PC-3 (cell line): ENCODE results near the gene ZNF391. TPM values are rescaled to one million over a fixed set of nuclear protein-coding genes. Genes with fewer than 3 reads are reported as not detected.

ENCODE experiments used
- ATAC-seq: fragments of 200-7000 bp; cut with Tn5 transposase; 2 replicates; pipeline ENCODE4 v1.9.1; 2020; ENCODE audit warnings: mild to moderate bottlenecking, moderate library complexity
- BruUV-seq: library from RNA; stranded (reverse); fragments of 400-500 nt; replicated peaks from 2 replicates; lab custom pipeline; 2021; lab: Mats Ljungman, UMichigan
- CTCF ChIA-PET: fragments of 300-600 bp; sonication (Branson Sonifier 250); formaldehyde crosslinking; loops from one replicate; lab custom pipeline; 2022; ENCODE audit warnings: antibody characterized with exemption; lab: Charles Lee
- POLR2A ChIA-PET: fragments of 300-600 bp; sonication (Branson Sonifier 250); formaldehyde crosslinking; loops from one replicate; lab custom pipeline; 2022; ENCODE audit warnings: antibody characterized with exemption; ENCODE audit not compliant: unreplicated experiment; lab: Charles Lee
- DNase-seq: peaks from one replicate; pipeline ENCODE4 v3.0.0-alpha.2; 2015
- H2AFZ ChIP-seq: fragments of 300-600 bp; sonication (generic); 2 replicates; pipeline ENCODE4 v1.6.0; 2016; ENCODE audit warnings: antibody characterized with exemption, low read length
- H3F3A ChIP-seq: fragments of 300-600 bp; sonication (generic); one replicate; pipeline ENCODE4 v1.6.0; 2017; ENCODE audit warnings: antibody characterized with exemption, low read length, control low read depth, mild to moderate bottlenecking; ENCODE audit not compliant: unreplicated experiment
- H3K27ac ChIP-seq: fragments of 300-600 bp; sonication (generic); 2 replicates; pipeline ENCODE4 v1.5.1; 2016; ENCODE audit warnings: mild to moderate bottlenecking, low read length
- H3K27me3 ChIP-seq: fragments of 300-600 bp; sonication (generic); 2 replicates; pipeline ENCODE4 v1.6.1; 2016; ENCODE audit warnings: low read length, mixed read lengths
- H3K36me3 ChIP-seq: fragments of 300-600 bp; sonication (generic); 2 replicates; pipeline ENCODE4 v1.6.1; 2016; ENCODE audit warnings: low read depth, mixed run types, low read length, mixed read lengths
- H3K4me1 ChIP-seq: fragments of 300-600 bp; sonication (generic); 2 replicates; pipeline ENCODE4 v1.5.1; 2016; ENCODE audit warnings: low read length; ENCODE audit not compliant: insufficient read depth
- H3K4me2 ChIP-seq: fragments of 300-600 bp; sonication (generic); 2 replicates; pipeline ENCODE4 v1.6.0; 2016; ENCODE audit warnings: low read length
- H3K4me3 ChIP-seq: fragments of 300-600 bp; sonication (generic); 2 replicates; pipeline ENCODE4 v1.5.1; 2016; ENCODE audit warnings: mild to moderate bottlenecking, low read length, mixed read lengths
- H3K79me2 ChIP-seq: fragments of 300-600 bp; sonication (generic); 2 replicates; pipeline ENCODE4 v1.6.1; 2017; ENCODE audit warnings: low read length, mixed read lengths
- H3K9ac ChIP-seq: fragments of 300-600 bp; sonication (generic); 2 replicates; pipeline ENCODE4 v1.6.0; 2016; ENCODE audit warnings: mild to moderate bottlenecking, low read length
- H3K9me2 ChIP-seq: fragments of 300-600 bp; sonication (generic); replicated peaks from 2 replicates; pipeline ENCODE4 v1.6.1; 2016; ENCODE audit warnings: mixed run types, low read length, mixed read lengths
- H3K9me3 ChIP-seq: fragments of 300-600 bp; sonication (generic); 2 replicates; pipeline ENCODE4 v1.6.1; 2016; ENCODE audit warnings: low read length, mixed read lengths
- H4K20me1 ChIP-seq: fragments of 300-600 bp; sonication (generic); 2 replicates; pipeline ENCODE4 v1.6.1; 2016; ENCODE audit warnings: low read length, mixed read lengths
- EZH2 ChIP-seq: fragments of 300-600 bp; sonication (generic); IDR thresholded peaks from one replicate; pipeline ENCODE4 v1.6.1; 2017; ENCODE audit warnings: antibody characterized with exemption, mild to moderate bottlenecking, low read length; ENCODE audit not compliant: unreplicated experiment
- EZH2phosphoT487 ChIP-seq: fragments of 300-600 bp; sonication (generic); IDR thresholded peaks from 2 replicates; pipeline ENCODE4 v1.6.1; 2018; ENCODE audit warnings: mild to moderate bottlenecking, antibody characterized with exemption, low read length, borderline replicate concordance
- intact Hi-C: fragments of 100-400 bp; cut with micrococcal nuclease; formaldehyde crosslinking; loops from 2 replicates; pipeline ENCODE4 v1.9.0; 2023
- total RNA-seq: library from RNA; depleted of rRNA; stranded (reverse); fragments of >200 nt; gene quantifications from 2 replicates; pipeline ENCODE4 v1.2.3, GENCODE V29; 2014
- TF ChIP-seq, protein P1 (sequence below): fragments of 300-600 bp; sonication (generic); conservative IDR thresholded peaks from 2 replicates; pipeline ENCODE4 v1.5.1; 2017; ENCODE audit warnings: antibody characterized with exemption, low read depth, mild to moderate bottlenecking, low read length

ZNF391 gene
- total RNA-seq, 1 experiment from 2014 or later, result 5.9 TPM

GRCh38 chr6:27392623-27393022, 4.1 kb downstream of the ZNF391 start:
- Histone ChIP-seq H4K20me1 (no peaks in the 10 kb centered on the region), H3K9ac (no peak overlapping the region), H3K9me2 (no peaks in the 10 kb centered on the region), H3K4me3 (no peak overlapping the region), H3K79me2 (peaks cover 18% of the 10 kb centered on the region), H3K4me2 (no peak overlapping the region), H2AFZ (no peak overlapping the region), H3K36me3 (peaks cover 33% of the 10 kb centered on the region), H3K4me1 (peaks cover 8% of the 10 kb centered on the region), H3K9me3 (peaks cover 4% of the 10 kb centered on the region; the same call in 1 of the 2 replicates), H3K27me3 (no peaks in the 10 kb centered on the region), H3F3A (no peaks in the 10 kb centered on the region), H3K27ac (no peak overlapping the region)
- ChIA-PET CTCF (no interaction called here), POLR2A (no interaction called here)
- no peak for TF ChIP-seq EZH2phosphoT487
- no peak for TF ChIP-seq EZH2
- TF ChIP-seq, protein P1, sequence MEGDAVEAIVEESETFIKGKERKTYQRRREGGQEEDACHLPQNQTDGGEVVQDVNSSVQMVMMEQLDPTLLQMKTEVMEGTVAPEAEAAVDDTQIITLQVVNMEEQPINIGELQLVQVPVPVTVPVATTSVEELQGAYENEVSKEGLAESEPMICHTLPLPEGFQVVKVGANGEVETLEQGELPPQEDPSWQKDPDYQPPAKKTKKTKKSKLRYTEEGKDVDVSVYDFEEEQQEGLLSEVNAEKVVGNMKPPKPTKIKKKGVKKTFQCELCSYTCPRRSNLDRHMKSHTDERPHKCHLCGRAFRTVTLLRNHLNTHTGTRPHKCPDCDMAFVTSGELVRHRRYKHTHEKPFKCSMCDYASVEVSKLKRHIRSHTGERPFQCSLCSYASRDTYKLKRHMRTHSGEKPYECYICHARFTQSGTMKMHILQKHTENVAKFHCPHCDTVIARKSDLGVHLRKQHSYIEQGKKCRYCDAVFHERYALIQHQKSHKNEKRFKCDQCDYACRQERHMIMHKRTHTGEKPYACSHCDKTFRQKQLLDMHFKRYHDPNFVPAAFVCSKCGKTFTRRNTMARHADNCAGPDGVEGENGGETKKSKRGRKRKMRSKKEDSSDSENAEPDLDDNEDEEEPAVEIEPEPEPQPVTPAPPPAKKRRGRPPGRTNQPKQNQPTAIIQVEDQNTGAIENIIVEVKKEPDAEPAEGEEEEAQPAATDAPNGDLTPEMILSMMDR, result no peak
- ATAC-seq (no peak), DNase-seq (no peak)
- BruUV-seq, result no TSS peak
- intact Hi-C loops, result no loop called here

- Histone ChIP-seq H3K9me2 (no peaks in the 10 kb centered on the region), H3K9ac (no peak overlapping the region), H3K4me1 (no peaks in the 10 kb centered on the region; the same call in 1 of the 2 replicates), H3K27ac (no peak overlapping the region), H3K27me3 (no peaks in the 10 kb centered on the region), H3K4me3 (no peak overlapping the region), H2AFZ (no peak overlapping the region), H3F3A (no peaks in the 10 kb centered on the region), H4K20me1 (no peaks in the 10 kb centered on the region), H3K36me3 (peaks cover 45% of the 10 kb centered on the region), H3K9me3 (peaks cover 10% of the 10 kb centered on the region; the same call in 1 of the 2 replicates), H3K4me2 (no peak overlapping the region), H3K79me2 (peaks cover 18% of the 10 kb centered on the region)
- TF ChIP-seq EZH2phosphoT487, result no peak
- TF ChIP-seq EZH2, result no peak
- TF ChIP-seq, protein P1, result no peak
- CTCF ChIA-PET, result no interaction called here
- no TSS peak for BruUV-seq
- ATAC-seq, result no peak
- POLR2A ChIA-PET, result no interaction called here
- intact Hi-C loops, result no loop called here
- DNase-seq, result no peak
These were observed 5.5 kb downstream of the ZNF391 start for GRCh38 chr6:27394073-27394472.

- peaks cover 57% of the 10 kb centered on the region for H3K36me3 ChIP-seq
- peaks cover 34% of the 10 kb centered on the region for H3K9me3 ChIP-seq
- no peak for ATAC-seq
- H3K27me3 ChIP-seq, result no peaks in the 10 kb centered on the region
- H3K9me2 ChIP-seq, result no peaks in the 10 kb centered on the region
- no peak overlapping the region for H3K4me2 ChIP-seq
- TF ChIP-seq EZH2 (no peak), EZH2phosphoT487 (no peak)
- TF ChIP-seq, protein P1, result no peak
- H3K9ac ChIP-seq, result no peak overlapping the region
- no peak overlapping the region for H2AFZ ChIP-seq
- CTCF ChIA-PET, result no interaction called here
- peak overlapping the region; percentile 11; the same call in 1 of the 2 replicates for H3K4me3 ChIP-seq
- POLR2A ChIA-PET, result no interaction called here
- DNase-seq, result no peak
- intact Hi-C loops, result no loop called here
- H3K27ac ChIP-seq, result no peak overlapping the region
- H4K20me1 ChIP-seq, result no peaks in the 10 kb centered on the region
- no peaks in the 10 kb centered on the region for H3K79me2 ChIP-seq
- no peaks in the 10 kb centered on the region for H3F3A ChIP-seq
- H3K4me1 ChIP-seq, result no peaks in the 10 kb centered on the region
- BruUV-seq, result no TSS peak
These were observed 12.5 kb downstream of the ZNF391 start for GRCh38 chr6:27400877-27401642.
